Inflammatory macrophage treated with lipopolysaccharide for 1 hour (primary cell): ENCODE measurements around the gene S100A6.
"Not testable (repeated sequence)": the region's sequence is repeated elsewhere in the genome, so short reads cannot be mapped to it uniquely, and the experiment has no call there.

Source experiments
- DNase-seq, 2 donors: peaks; one replicate each; pipeline ENCODE4 v3.0.0-alpha.2; 2020 to 2022

S100A6 gene

DNA sequence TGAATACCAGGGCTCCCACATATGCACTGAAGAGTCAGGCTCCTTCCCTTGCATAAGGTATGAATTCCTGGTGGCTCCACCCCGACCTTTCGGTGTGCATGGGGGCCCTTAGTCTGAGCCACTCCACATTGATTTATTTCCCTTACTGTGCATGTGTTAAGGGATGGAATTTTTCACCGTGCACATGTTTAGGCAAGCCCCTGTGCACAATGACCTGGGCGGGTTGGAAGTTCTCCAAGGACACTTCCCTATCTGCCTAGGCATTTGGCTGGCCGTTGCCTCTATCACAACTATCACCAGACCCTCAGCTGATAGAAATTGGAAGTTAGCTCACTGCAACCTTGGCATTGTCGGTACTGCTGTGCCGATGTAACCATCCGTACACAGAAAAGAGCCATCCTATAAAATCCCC, 9.7 kb downstream of the S100A6 start:
- DNase-seq: peak in 1 of 2 donors; percentile 66

DNA sequence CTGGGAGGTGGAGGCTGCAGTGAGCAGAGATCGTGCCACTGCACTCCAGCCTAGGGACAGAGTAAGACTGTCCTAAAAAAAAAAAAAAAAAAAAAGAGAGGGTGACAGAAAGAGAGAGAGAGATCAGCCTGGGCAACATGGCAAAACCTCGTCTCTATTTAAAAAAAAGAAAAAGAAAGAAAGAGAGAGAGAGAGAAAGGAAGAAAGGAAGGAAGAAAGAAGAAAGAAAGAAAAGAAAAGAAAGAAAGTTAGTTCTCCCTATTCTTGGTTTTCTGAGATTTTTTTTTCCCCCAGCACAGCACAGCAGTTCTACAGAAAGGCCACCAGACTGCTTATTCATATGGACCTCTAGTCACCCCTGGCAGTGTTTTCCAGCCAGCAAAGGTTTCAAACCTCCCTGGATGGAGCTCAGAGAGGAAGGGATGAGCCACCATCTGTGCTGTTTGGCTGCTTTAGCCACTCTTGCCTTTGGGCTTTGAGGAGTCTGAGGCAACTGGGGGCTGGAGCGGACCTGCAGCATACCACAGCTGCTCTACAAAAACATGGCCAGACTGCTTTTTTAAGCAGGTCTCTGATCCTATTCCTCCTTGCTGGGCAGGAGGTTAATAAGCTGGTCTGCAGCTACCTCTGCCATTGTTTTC, 10.6 kb downstream of the S100A6 start:
- DNase-seq: no peak

DNA sequence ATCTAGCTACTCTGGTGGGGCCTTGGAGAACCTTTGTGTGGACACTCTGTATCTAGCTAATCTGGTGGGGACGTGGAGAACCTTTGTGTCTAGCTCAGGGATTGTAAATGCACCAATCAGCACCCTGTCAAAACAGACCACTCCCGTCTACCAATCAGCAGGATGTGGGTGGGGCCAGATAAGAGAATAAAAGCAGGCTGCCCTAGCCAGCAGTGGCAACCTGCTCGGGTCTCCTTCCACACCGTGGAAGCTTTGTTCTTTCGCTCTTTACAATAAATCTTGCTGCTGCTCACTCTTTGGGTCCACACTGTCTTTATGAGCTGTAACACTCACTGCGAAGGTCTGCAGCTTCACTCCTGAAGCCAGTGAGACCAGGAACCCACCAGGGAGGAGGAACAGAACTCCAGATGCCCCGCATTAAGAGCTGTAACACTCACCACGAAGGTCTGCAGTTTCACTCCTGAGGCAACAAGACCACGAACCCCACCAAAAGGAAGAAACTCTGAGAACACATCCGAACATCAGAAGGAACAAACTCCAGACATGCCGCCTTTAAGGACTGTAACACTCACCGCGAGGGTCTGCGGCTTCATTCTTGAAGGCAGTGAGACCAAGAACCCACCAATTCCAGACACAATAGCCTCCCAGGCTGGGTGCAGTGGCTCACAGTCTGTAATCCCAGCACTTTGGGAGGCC, 13.3 kb downstream of the S100A6 start:
- DNase-seq: not testable (repeated sequence)

DNA sequence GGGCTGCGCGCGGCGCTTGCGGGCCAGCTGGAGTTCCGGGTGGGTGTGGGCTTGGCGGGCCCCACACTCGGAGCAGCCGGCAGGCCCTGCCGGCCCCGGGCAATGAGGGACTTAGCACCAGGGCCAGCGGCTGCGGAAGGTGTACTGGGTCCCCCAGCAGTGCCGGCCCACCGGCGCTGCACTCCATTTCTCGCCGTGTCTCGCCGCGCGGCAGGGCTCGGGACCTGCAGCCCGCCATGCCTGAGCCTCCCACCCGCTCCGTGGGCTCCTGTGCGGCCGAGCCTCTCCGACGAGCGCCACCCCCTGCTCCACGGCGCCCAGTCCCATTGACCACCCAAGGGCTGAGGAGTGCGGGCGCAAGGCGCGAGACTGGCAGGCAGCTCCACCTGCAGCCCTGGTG, 14.0 kb downstream of the S100A6 start:
- not testable (repeated sequence) for DNase-seq

DNA sequence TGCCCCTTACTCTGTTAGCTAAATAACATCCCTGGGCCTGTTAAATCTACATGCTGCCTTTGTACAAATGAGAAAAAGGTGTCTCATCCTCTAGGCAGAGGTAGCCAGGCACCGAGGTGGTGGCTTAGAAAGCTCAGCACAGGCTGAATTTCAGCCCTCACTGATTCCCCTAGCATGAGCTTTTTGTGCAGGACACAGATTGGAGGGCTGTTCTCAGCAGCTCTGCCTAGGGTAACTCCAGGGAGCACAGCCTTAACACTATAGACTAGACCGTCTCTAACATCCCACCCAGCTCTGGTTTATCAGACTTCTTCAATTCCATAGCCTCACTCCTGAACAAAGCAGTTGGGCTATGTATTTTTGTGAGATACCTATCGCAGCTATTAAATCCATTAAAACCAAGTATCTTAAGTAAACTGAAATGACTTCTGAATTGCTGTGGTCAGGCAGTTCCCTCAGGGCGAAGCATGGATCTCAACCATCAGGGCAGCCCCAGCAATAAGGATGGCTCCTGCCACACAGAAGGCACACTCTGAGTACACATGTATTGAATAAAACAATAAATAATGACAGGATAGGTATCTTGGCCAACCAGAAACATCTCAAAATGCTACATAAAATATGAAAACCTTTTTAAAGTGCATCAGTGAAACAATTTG, 14.8 kb downstream of the S100A6 start:
- DNase-seq: no peak

DNA sequence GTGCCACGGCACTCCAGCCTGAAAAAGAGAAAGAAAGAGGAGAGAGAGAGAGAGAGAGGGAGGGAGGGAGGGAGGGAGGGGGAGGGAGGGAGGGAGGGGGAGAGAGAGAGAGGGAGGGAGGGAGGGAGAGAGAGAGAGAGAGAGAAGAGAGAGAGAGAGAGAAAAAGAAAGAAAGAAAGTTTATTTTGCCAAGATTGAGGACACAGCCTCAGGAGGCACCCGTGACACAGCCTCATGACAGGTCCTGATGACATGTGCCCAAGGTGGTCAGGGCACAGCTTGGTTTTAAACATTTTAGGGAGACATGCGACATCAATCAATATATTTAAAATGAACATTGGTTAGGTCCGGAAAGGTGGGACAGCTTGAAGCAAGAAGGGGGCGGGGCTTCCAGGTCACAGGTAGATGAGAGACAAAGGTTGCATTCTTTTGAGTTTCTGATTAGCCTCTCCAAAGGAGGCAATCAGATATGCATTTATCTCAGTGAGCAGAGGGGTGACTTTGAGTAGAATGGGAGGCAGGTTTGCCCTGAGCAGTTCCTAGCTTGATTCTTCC, 15.6 kb downstream of the S100A6 start:
- DNase-seq: not testable (repeated sequence)

DNA sequence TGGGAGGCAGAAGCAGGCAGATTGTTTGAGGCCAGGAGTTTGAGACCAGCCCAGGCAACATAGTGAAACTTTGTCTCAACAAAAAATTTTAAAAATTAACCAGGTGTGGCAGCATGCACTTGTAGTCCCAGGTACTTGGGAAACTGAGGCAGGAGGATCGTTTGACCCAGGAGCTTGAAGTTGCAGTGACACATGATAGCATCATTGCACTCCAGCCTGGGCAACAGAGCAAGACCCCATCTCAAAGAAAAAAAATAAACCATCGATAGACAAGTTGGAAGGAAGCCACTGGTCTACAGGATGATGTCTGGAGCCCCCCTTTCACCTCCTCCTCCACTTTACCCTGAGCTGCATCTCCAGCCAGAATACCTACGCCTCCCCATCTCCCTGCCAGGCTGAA, 16.5 kb downstream of the S100A6 start:
- DNase-seq: no peak

DNA sequence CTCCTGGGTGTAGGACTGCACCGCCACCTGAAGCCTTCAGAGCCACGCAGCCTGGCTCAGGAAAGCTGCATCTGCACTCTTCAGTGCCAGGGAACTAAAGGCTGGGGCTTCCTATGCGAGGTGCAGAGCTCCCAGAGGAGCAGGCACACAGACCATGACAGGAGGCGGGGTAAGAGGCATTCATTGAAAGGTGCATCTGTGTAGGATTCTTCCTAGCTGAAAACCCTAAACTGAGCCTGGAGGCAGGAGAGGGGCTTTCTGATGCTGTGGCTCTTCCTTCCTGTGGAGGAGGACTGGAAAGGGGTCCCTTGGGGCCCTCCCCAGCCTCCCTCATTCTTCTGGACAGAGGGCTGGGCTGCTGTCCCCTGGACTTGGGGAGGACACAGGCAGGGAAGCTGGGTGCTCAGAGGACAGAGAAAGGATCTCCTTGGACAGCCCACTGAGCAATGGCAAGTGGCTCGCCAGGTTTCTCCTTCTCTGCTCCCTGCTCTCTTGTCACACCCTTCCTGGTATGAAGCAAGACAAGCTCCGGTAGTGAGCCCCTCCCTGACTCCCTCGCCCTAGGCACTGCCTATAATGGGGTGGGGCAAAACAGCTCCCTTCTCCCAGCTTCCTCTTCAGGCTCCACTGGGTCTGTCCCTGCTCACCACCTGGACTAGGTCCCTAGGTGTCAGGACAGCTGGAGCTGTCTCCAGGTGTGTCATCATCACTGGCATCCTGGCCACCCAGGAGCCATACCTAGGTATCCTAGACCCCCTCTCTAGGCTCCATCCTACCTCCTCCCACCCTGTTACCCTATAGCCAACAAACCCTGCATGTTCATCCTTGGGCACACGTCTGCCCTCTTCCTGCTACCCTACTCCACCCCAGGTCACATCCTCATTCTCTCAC, 20.0 kb downstream of the S100A6 start:
- no peak for DNase-seq

DNA sequence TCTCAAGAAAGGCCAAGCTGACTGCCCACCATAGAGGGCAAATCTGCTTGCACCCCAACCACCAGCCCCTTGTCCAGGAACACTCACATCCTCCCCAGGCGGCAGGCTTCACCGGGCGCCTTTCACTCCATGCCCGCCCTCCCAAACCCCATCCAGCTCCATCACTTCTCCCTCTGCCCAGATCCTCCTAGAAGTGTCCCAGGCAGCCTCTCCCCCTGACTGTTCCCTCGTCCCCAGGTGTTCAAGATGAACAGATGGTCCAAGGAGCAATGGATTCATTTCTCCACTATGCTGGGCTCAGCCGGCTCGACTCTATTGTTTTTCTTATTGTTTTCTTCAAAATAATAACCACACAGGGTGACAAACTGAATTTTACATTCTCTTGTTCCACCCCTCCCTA, 22.1 kb downstream of the S100A6 start:
- DNase-seq: no peak

DNA sequence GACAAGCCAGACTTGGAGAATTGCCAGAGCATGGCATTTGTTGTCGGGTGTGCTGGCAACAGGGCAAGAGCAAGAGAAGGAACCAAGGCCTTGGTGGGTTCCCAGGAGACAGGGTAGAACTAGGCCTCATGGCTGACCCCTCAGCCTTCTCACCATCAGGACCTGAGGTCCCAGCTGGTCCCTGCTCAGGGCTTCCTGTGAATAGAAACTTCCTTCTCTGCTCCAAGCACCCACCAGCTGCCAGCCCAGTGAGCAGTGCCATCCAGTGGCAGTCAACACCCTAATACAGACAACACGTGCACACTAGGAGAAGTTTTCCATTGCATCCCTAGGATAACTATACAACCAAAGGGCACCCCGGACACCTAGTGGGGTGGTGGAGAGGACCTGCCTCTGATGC, 22.8 kb downstream of the S100A6 start:
- DNase-seq: no peak

DNA sequence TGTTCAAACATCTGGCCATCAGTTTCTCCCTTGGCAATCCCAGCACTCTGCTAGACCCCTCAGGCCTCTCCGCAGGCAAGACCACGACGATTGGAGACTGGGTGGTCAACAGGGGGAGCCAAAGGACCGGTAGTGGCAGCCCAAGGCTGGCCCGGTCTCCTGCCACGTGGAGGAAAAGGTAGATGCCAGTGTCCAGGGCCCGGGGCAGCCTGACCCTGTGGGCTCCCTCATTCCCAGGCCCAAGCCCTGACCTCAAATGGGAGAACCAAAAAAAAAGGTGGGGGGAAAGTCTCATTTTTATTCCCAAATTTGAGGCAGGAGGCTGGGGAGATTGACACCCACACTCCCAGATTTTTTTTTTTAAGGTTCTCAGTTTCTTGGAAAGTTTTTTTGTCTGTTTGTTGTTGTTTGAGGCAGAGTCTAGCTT, 24.8 kb downstream of the S100A6 start:
- DNase-seq: peak; percentile 47 to 81

DNA sequence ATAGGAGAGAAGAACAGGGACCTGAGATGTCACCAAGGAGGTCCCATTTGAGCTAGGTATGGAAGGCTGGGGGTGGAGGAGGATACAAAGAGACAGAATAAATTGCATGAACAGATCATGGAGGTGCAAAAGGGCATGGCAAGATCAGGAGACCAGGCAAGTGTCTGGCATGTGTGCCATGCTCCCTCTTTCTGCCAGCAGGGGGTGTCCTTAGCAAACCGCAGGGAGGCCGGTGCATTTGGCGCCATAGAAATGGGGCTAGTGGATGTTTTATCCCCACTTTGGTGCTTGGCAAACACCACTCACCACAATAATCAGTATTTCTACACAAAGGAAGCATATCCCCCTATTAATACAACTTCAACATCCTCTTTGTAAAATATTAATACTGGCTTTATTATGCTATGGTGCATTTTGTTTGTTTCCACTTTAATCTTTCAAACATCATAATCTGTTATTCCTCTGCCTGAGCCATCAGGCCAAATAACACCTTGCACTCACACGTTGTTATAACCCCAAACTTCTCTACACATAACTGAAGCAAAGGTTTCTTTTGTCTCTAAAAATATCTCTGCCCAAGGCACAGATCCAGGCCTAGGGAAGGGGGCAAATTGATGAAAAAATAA, 25.9 kb downstream of the S100A6 start:
- peak in 1 of 2 donors; percentile 71 for DNase-seq

DNA sequence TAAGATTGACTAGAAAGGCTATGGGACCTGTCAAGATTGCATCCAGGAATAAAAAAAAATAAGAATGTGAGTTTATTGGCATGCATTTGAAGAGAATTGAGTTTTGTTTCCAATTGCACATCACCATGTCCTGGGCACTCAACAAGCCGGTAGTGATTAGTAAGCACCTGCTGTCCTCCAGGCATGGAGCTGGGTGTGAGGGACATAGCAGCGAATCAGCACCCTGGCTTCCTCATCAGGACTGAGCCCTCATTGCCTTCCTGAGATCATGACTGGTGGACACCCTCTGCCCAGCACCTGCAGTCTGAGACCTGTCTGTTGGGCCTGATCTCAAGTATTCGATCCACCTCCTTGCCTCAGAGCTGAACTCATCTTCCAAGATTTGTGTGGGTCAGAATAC, 26.8 kb downstream of the S100A6 start:
- DNase-seq: no peak

DNA sequence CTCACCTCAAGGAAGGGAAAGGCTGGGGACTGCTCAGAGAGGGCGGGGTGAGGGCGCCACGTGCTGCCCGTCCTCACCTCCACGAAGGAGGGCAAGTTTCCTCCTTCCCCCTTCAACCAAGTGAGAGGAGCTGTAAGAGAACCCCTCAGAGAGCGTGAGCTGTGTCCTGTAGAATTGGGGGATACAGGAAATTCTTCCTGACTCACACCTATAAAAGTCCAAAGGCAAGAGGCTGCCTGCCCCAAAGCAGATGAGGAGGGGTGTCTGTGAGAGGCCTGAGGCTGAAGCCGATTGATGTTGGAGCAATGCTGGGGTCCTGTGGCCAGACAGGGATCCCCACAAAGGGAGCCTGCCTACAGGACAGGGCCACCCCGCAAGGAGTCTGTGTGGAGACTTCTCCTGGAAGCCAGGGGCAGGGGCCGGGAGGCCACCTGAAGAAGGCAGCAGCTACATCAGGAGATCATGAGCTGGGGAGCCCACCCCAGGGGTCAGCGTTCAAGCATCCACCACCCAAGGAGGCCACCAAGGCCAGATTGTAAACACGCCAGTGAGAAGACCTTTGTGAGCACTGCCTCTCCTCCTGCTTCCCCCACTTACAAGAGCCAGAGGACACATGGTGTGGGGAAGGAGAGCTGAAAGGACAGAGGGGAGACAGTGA, 27.7 kb downstream of the S100A6 start:
- no peak for DNase-seq

DNA sequence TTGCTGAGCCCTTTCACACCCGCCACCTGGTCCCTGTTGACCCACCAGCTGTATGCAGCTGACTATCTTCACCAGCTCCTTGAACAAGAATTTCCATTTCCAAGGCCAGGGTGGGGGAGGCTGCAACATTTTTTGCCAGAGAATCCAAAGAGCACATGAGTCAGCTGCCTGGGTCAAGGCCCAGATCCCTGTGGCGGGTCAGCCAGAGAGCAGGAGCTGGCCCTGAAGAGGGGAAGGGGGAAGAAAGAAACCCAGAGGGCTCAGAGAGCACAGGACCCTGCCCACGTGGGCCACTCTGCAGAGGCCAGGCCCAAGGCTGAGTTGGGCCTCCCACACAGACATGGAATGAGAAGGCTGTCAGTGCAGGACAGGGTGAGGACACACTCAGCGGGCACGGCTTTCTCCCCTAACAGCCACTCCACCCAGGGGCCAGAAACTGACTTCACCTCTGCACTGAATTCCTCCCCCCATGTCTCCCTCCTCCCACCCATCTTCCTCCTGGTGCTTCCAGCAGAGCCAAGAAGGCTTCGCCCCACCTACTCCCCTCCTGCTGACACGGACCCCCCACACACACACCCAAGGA, 28.9 kb downstream of the S100A6 start:
- no peak for DNase-seq

DNA sequence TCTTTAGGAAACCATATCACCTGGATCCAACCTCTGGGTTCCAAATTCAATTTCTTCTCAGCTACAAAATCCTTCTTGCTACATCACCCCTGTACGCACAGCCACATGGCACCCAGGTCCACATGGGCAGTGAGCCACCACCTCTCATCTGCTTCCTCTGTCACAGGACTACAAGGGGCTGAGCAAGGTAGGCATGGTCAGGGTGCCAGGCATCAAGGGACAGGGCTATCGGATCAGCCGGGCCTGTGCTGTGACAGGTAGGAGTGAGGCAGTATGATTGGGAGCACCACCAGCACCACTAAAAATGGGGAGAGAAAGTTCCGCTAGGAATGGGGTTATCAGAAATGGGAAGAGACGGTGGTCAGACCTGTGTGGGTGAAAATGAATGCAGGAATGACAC, 29.4 kb downstream of the S100A6 start:
- no peak for DNase-seq

DNA sequence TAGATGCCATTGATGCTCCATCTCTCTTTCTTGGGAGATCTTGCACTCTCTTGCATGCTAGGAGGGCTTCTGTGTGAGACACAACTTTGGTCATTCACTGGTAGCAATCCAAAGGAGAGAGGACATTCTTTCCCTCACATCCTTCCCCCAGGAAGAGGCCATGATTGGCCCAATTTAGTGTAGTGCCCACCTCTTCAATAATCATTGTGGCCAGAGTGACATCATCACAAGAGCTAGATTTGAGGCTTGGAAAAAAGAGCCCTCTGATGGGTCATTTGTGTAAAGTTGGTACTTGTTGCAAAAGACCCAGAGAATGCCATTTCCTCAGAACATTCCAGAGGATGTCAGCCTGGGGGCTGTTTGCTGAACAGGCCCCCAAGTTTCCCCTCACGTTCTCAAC, 30.2 kb downstream of the S100A6 start:
- DNase-seq: no peak

DNA sequence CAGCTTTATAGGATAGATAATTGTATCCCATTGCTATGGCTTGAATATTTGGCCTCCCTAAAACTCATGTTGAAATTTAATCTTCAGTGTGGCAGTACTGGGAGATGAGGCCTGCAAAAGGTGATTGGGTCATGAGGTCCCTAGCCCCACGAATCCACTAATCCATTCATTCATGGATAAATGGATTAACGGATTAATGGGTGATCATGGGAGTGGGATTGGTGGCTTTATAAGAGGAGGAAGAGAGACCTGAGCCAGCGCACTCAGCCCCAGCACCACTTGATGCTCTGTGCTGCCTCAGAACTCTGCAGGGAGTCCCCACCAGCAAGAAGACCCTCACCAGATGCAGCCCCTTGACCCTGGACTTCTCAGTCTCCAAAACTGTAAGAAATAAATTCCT, 32.0 kb downstream of the S100A6 start:
- DNase-seq: no peak

DNA sequence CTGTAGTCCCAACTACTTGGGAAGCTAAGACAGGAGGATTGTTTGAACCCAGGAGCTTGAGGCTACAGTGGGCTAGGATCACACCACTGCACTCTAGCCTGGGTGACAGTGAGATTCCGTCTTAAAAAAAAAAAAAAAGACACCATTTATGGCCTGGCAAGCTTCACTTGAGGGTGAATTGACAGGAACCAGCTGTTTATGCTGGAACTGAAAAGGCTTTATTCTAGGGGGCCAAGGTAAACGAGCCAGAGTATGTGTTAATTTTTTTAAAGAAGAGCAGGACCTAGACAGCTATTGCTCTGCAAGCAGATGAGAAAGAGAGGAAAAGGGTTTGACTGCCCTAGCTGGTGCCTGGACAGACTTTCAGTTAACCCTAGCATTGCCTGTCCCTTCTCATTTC, 37.0 kb downstream of the S100A6 start:
- DNase-seq: no peak

DNA sequence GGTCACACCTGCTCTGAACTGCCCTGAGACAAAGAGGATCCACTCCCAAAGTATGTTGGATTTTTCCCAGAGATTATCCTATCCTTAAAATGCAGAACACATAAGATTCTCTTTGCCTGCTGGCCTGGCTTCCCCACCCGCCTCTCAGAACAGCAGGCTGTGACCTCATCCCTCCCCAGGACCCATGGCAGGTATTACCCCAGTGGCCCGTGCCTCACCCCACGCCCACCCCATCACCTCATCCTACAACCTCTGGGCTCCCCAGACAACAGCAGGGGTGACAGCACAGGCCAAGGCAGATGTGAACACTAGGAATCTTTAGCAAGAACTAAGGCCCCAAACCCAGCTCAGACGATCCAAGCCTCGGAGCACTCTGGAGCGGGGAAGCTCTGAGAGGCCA, 40.3 kb downstream of the S100A6 start:
- no peak for DNase-seq

DNA sequence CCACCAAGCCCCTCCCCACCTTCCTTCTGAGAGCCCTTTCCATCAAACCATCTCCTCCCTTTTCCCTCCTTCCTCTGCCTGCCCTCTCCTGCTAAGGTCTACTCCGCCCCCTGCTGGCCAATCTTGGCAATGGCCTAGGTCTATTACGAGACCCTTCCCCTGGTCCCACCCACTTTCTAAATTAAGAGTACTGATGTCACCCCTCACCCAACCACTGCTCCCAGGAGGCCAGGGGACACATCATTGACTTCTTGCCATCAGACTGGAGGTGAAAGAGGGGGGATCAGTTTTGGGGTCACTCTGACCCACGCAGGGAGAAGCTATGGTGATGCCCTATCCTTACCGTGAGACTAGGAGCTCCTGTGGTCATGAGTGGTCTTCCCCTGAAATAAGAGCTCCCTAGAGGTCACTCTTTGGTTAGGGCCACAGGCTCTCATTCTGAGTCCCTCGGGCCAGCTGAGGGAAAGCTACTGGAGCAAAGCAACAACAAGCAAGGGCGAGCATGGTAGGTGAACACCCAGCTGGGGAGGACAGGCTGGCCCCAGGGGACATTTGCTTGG, 40.7 kb downstream of the S100A6 start:
- DNase-seq: peak in 1 of 2 donors; percentile 82
